Activated B cell treated with CpG ODN at 0.5 μM for 24 hours (primary cell): Measurements from ENCODE around the gene SLC9A7. TPM values are rescaled to one million over a fixed set of nuclear protein-coding genes. Genes with fewer than 3 reads are reported as not detected.

Experiments used
- ATAC-seq: fragments of 200-7000 bp; cut with Tn5 transposase; one replicate; pipeline ENCODE4 v1.10.0; 2021; ENCODE audit warnings: low read depth, mild to moderate bottlenecking, moderate library complexity
- CTCF ChIA-PET: fragments of 350-600 bp; sonication (Branson Sonifier 250); formaldehyde crosslinking; loops from one replicate; lab custom pipeline; 2021; ENCODE audit warnings: antibody characterized with exemption; lab: Charles Lee
- POLR2A ChIA-PET: fragments of 350-600 bp; sonication (Branson Sonifier 250); formaldehyde crosslinking; loops from one replicate; lab custom pipeline; 2021; ENCODE audit warnings: antibody characterized with exemption; lab: Charles Lee
- DNase-seq: peaks from one replicate; pipeline ENCODE4 v3.0.0; 2022
- H3K27ac Mint-ChIP-seq: one replicate; pipeline ENCODE4 v1.8.0; 2020; ENCODE audit warnings: mixed read lengths
- H3K27me3 Mint-ChIP-seq: one replicate; pipeline ENCODE4 v1.8.0; 2021; ENCODE audit warnings: mixed read lengths
- H3K36me3 Mint-ChIP-seq: one replicate; pipeline ENCODE4 v1.8.0; 2021; ENCODE audit warnings: low read depth, mixed read lengths
- H3K4me1 Mint-ChIP-seq: one replicate; pipeline ENCODE4 v1.8.0; 2021; ENCODE audit warnings: mixed read lengths
- H3K4me3 Mint-ChIP-seq: one replicate; pipeline ENCODE4 v1.8.0; 2020; ENCODE audit warnings: mild to moderate bottlenecking, mixed read lengths
- H3K9me3 Mint-ChIP-seq: one replicate; pipeline ENCODE4 v1.8.0; 2020; ENCODE audit warnings: mixed read lengths
- CTCF ChIP-seq: fragments of 200-600 bp; IDR thresholded peaks from one replicate; pipeline ENCODE4 v1.8.0; 2022; ENCODE audit warnings: antibody characterized with exemption, mild to moderate bottlenecking
- intact Hi-C: fragments of 100-400 bp; cut with micrococcal nuclease; formaldehyde crosslinking; loops from one replicate; pipeline ENCODE4 v1.15.1; 2024
- total RNA-seq: library from RNA; stranded (reverse); gene quantifications from 2 replicates; pipeline ENCODE4 v1.2.3, GENCODE V29; 2022

SLC9A7 gene
- total RNA-seq, 1 donor from 2014 or later: 55.1 TPM

DNA sequence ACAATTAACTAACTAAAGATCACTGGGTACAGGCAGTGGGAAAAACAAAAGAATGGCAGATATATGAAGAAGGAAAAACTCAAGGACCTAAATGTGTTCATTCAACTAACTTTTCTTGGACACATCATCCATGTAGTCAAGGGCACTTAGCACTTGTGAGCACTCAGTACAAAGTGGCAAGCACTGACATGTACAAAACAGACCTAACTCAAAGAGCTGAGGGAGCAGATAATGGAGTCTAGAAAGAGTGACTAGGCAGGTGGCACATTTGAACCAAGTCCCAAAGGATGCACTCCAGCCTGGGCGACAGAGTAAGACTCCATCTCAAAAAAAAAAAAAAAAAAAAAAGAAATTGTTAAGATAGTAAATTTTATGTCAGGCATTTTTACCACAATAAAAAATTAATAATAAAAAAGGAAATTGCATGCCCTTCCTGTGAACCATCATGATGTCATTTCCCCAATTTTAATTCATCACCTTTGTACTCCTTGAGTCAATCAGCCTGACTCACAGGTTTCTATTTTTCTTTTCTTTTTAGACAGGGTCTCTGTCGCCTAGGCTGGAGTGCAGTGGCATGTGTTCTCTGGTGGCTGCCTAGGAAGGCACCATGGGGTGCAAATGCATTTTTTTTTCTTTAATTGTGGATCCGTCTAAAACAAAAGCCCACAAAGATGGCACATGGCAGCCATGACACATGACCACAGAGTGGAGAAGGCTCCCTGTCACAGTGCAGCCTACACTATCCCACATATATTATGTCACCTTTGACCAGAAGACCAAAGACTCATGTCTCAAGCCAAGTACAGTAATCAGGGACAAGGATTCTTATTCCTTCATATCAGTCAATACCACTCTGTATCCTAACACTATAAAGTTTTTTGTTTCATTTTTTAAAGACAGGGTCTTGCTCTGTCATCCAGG, 93.4 kb downstream of the SLC9A7 start:
- POLR2A ChIA-PET: interaction anchor here (0.5 kb wide), 1 partner anchor 10 kb away, joined by 3 read pairs; no protein-coding TSS in a partner anchor
- Mint-ChIP-seq H3K36me3 (peaks cover 47% of the 10 kb centered on the region), H3K4me3 (no peak overlapping the region), H3K27me3 (no peaks in the 10 kb centered on the region), H3K27ac (no peak overlapping the region), H3K4me1 (peaks cover 7% of the 10 kb centered on the region), H3K9me3 (peaks cover 2% of the 10 kb centered on the region)
- DNase-seq (no peak), ATAC-seq (no peak)
- no peak for TF ChIP-seq CTCF
- intact Hi-C loops: no loop called here
- CTCF ChIA-PET: no interaction called here

GRCh38 chrX:46662188-46662958, 96.5 kb downstream of the SLC9A7 start:
- Mint-ChIP-seq H3K27me3 (no peaks in the 10 kb centered on the region), H3K4me3 (no peak overlapping the region), H3K27ac (no peak overlapping the region), H3K36me3 (peaks cover 29% of the 10 kb centered on the region), H3K4me1 (peaks cover 7% of the 10 kb centered on the region), H3K9me3 (peaks cover 2% of the 10 kb centered on the region)
- no peak for DNase-seq
- POLR2A ChIA-PET: no interaction called here
- TF ChIP-seq CTCF: no peak
- intact Hi-C loops: no loop called here
- CTCF ChIA-PET: interaction anchor here (1.1 kb wide), 1 partner anchor 13 kb away, joined by 3 read pairs; no protein-coding TSS in a partner anchor
- ATAC-seq: no peak

- TF ChIP-seq CTCF: no peak
- no peaks in the 10 kb centered on the region for H3K27me3 Mint-ChIP-seq
- ChIA-PET CTCF (interaction anchor here (0.7 to 1.2 kb wide), 2 partner anchors 143 to 335 kb away, joined by 3 to 4 read pairs; no protein-coding TSS in a partner anchor), POLR2A (interaction anchor here (0.7 kb wide), 1 partner anchor 117 kb away, joined by 3 read pairs; no protein-coding TSS in a partner anchor)
- no peak for ATAC-seq
- no peak for DNase-seq
- peaks cover 21% of the 10 kb centered on the region for H3K36me3 Mint-ChIP-seq
- no peak overlapping the region for H3K4me3 Mint-ChIP-seq
- peaks cover 37% of the 10 kb centered on the region for H3K4me1 Mint-ChIP-seq
- no peaks in the 10 kb centered on the region for H3K9me3 Mint-ChIP-seq
- H3K27ac Mint-ChIP-seq: no peak overlapping the region
- intact Hi-C loops: loop anchor here (2.0 kb wide), 1 partner anchor 143 kb away; no protein-coding TSS in a partner anchor
Measured at GRCh38 chrX:46653482-46653881, 105.4 kb downstream of the SLC9A7 start.

DNA sequence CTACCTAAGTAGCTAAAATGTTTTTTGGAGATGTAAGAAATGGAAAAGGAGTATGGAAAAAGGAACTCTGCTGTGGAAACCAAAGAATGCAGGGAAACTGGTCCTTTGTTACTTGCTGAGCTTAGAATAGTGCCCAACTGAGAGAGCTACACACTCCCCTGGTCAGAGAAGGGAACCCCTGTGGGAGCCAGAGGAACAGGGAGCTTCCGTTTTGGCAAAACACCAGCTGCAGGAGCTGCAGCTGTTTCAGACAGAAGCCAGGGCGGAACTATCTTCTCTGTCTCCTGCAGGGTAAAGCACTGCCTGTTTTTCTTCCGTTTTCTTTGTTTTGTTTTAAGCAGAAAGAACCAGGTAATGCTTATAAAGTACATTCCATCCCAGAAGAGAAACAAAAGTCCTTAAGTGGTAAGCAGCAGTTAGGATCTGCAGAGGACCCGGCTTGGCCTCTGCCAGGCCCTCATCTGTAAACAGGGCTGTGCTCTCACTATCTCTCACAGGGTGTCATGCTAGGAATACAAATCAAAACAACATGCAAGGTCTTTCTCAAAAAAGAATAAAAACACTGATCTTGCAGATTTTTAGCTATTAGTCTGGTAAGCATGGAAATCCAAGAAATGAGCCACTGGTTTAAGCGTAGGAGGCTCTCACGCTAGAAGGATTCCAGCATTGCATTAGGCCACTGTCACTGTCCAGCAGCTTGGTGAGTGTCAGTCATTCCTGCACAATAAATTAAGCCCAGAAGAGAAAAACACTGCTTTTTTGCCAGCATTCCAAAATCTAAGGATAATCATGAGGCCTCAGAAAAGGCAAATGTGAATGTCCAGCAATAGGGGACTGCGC, 109.3 kb downstream of the SLC9A7 start:
- Mint-ChIP-seq H3K36me3 (peaks cover 49% of the 10 kb centered on the region), H3K4me1 (peaks cover 50% of the 10 kb centered on the region), H3K9me3 (no peaks in the 10 kb centered on the region), H3K27ac (peak overlapping the region; percentile 41), H3K27me3 (no peaks in the 10 kb centered on the region), H3K4me3 (no peak overlapping the region)
- intact Hi-C loops: no loop called here
- no peak for TF ChIP-seq CTCF
- ChIA-PET CTCF (interaction anchor here (0.6 to 1.0 kb wide), 2 partner anchors 12 to 127 kb away, joined by 3 read pairs; no protein-coding TSS in a partner anchor), POLR2A (no interaction called here)
- ATAC-seq (no peak), DNase-seq (no peak)
